ENCODE data around the gene SHCBP1.

The SHCBP1 gene

GRCh38 chr16:46568472-46569230 is 52.5 kb downstream of the SHCBP1 start:
- TF ChIP-seq CTCF (conservative IDR thresholded peaks at IDR 0.05; ENCODE audit: low read depth, low read length), result no peak
- Histone ChIP-seq H3K4me2 (no peak overlapping the region), H3K4me1 (ENCODE audit: low read depth, poor library complexity, severe bottlenecking) (no peaks in the 10 kb centered on the region), H3K79me2 (ENCODE audit: insufficient read depth, low read depth) (no peaks in the 10 kb centered on the region), H3K4me3 (IDR thresholded peaks at IDR 0.05; ENCODE audit: insufficient read depth, low read depth, low read length) (no peak overlapping the region), H4K20me1 (ENCODE audit: insufficient read depth) (no peaks in the 10 kb centered on the region), H3K27me3 (ENCODE audit: insufficient read depth, low read depth) (no peaks in the 10 kb centered on the region), H2AFZ (ENCODE audit: low read depth) (no peak overlapping the region), H3K27ac (no peak overlapping the region), H3K9ac (no peak overlapping the region), H3K36me3 (ENCODE audit: insufficient read depth) (no peaks in the 10 kb centered on the region)

- TF ChIP-seq CTCF (conservative IDR thresholded peaks at IDR 0.05; ENCODE audit: low read depth, low read length), result no peak
- Histone ChIP-seq H3K4me2 (no peak overlapping the region), H3K9ac (no peak overlapping the region), H3K79me2 (ENCODE audit: insufficient read depth, low read depth) (no peaks in the 10 kb centered on the region), H3K27me3 (ENCODE audit: insufficient read depth, low read depth) (no peaks in the 10 kb centered on the region), H2AFZ (ENCODE audit: low read depth) (no peak overlapping the region), H3K4me3 (IDR thresholded peaks at IDR 0.05; ENCODE audit: insufficient read depth, low read depth, low read length) (no peak overlapping the region), H3K27ac (no peak overlapping the region), H3K36me3 (ENCODE audit: insufficient read depth) (no peaks in the 10 kb centered on the region), H3K4me1 (ENCODE audit: low read depth, poor library complexity, severe bottlenecking) (no peaks in the 10 kb centered on the region), H4K20me1 (ENCODE audit: insufficient read depth) (no peaks in the 10 kb centered on the region)
Measured at GRCh38 chr16:46562979-46563378, 58.2 kb downstream of the SHCBP1 start.

DNA sequence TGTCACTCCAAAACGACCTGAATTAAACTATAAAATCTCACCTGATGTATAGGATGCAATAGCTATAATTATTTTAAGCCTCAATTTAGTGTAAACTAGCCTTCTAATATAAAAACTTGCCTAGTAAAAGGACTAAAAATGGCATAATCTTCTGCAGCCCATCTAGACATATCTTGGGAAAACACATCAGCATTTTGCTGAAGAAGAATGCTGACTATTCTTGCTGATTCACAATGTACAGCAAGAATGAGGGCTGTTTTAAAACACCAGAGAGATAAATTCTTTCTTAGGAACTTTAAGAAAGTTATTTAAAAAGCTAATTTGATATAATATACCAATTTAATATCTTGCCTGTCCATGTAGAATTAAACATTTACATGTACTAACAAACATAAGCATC is 63.2 kb downstream of the SHCBP1 start:
- Histone ChIP-seq H3K36me3 (ENCODE audit: insufficient read depth) (no peaks in the 10 kb centered on the region), H2AFZ (ENCODE audit: low read depth) (no peak overlapping the region), H3K4me2 (no peak overlapping the region), H4K20me1 (ENCODE audit: insufficient read depth) (no peaks in the 10 kb centered on the region), H3K4me3 (IDR thresholded peaks at IDR 0.05; ENCODE audit: insufficient read depth, low read depth, low read length) (no peak overlapping the region), H3K9ac (no peak overlapping the region), H3K27me3 (ENCODE audit: insufficient read depth, low read depth) (no peaks in the 10 kb centered on the region), H3K79me2 (ENCODE audit: insufficient read depth, low read depth) (no peaks in the 10 kb centered on the region), H3K27ac (no peak overlapping the region), H3K4me1 (ENCODE audit: low read depth, poor library complexity, severe bottlenecking) (no peaks in the 10 kb centered on the region)
- TF ChIP-seq CTCF (conservative IDR thresholded peaks at IDR 0.05; ENCODE audit: low read depth, low read length), result no peak

GRCh38 chr16:46555951-46556350 is 65.2 kb downstream of the SHCBP1 start:
- H3K27me3 ChIP-seq (ENCODE audit: insufficient read depth, low read depth), result no peaks in the 10 kb centered on the region
- H3K36me3 ChIP-seq (ENCODE audit: insufficient read depth), result no peaks in the 10 kb centered on the region
- no peaks in the 10 kb centered on the region for H3K4me1 ChIP-seq (ENCODE audit: low read depth, poor library complexity, severe bottlenecking)
- H3K4me3 ChIP-seq (IDR thresholded peaks at IDR 0.05; ENCODE audit: insufficient read depth, low read depth, low read length), result no peak overlapping the region
- no peak overlapping the region for H2AFZ ChIP-seq (ENCODE audit: low read depth)
- no peak overlapping the region for H3K4me2 ChIP-seq
- no peak overlapping the region for H3K9ac ChIP-seq
- no peak for TF ChIP-seq CTCF (conservative IDR thresholded peaks at IDR 0.05; ENCODE audit: low read depth, low read length)
- H4K20me1 ChIP-seq (ENCODE audit: insufficient read depth), result no peaks in the 10 kb centered on the region
- no peaks in the 10 kb centered on the region for H3K79me2 ChIP-seq (ENCODE audit: insufficient read depth, low read depth)
- no peak overlapping the region for H3K27ac ChIP-seq

All from KMS-11 (cell line).